Measurements from ENCODE around the gene FRMPD4.

The FRMPD4 gene

GRCh38 chrX:12223650-12224049 lies 85.4 kb downstream of the FRMPD4 start:
- no peak for DNase-seq

GRCh38 chrX:12225107-12225506 lies 86.8 kb downstream of the FRMPD4 start:
- no peak for DNase-seq

GRCh38 chrX:12227412-12228041 lies 89.3 kb downstream of the FRMPD4 start:
- DNase-seq = no peak

- no peak for DNase-seq
These were observed 90.6 kb downstream of the FRMPD4 start for GRCh38 chrX:12228862-12229261.

- DNase-seq = no peak
These were observed 91.7 kb downstream of the FRMPD4 start for GRCh38 chrX:12229986-12230385.

- DNase-seq = no peak
These were observed 96.5 kb downstream of the FRMPD4 start for GRCh38 chrX:12234534-12235329.

- no peak for DNase-seq
These were observed 97.9 kb downstream of the FRMPD4 start for GRCh38 chrX:12236156-12236555.

GRCh38 chrX:12237131-12237530 lies 98.9 kb downstream of the FRMPD4 start:
- no peak for DNase-seq

- DNase-seq = no peak
These were observed 99.5 kb downstream of the FRMPD4 start for GRCh38 chrX:12237771-12238170.

GRCh38 chrX:12239356-12240082 lies 101.2 kb downstream of the FRMPD4 start:
- DNase-seq = no peak

- no peak for DNase-seq
These were observed 102.2 kb downstream of the FRMPD4 start for GRCh38 chrX:12240491-12240890.

- DNase-seq = no peak
These were observed 102.8 kb downstream of the FRMPD4 start for GRCh38 chrX:12241026-12241425.

GRCh38 chrX:12245650-12246645 lies 107.7 kb downstream of the FRMPD4 start:
- no peak for DNase-seq

- no peak for DNase-seq
These were observed 111.7 kb downstream of the FRMPD4 start for GRCh38 chrX:12249997-12250396.

- no peak for DNase-seq
These were observed 124.9 kb downstream of the FRMPD4 start for GRCh38 chrX:12263211-12263610.

GRCh38 chrX:12269484-12269883 lies 131.2 kb downstream of the FRMPD4 start:
- DNase-seq = no peak

- DNase-seq = no peak
These were observed 139.9 kb downstream of the FRMPD4 start for GRCh38 chrX:12278151-12278550.

- no peak for DNase-seq
These were observed 144.7 kb downstream of the FRMPD4 start for GRCh38 chrX:12282991-12283390.

- no peak for DNase-seq
These were observed 154.9 kb downstream of the FRMPD4 start for GRCh38 chrX:12292996-12293765.

GRCh38 chrX:12297353-12297752 lies 159.1 kb downstream of the FRMPD4 start:
- no peak for DNase-seq

GRCh38 chrX:12301288-12301687 lies 163.0 kb downstream of the FRMPD4 start:
- DNase-seq = no peak

- DNase-seq = no peak
These were observed 166.0 kb downstream of the FRMPD4 start for GRCh38 chrX:12304261-12304660.
